ENCODE measurements around the gene NID1.

GRCh38 chr1:236066828-236067386 is 2.0 kb upstream of the NID1 start:
- TF ChIP-seq CTCF (IDR thresholded peaks at IDR 0.05) (no peak), POLR2A (IDR thresholded peaks at IDR 0.05) (no peak)

Data from thyroid gland (tissue), 4 donors.